Endodermal cell (in vitro differentiated cells): ENCODE results near the gene TMEM61. TPM values are rescaled to one million over a fixed set of nuclear protein-coding genes. Genes with fewer than 3 reads are reported as not detected.

Source experiments
- DNase-seq: peaks from one replicate; pipeline ENCODE4 v3.0.0-alpha.2; 2017
- H3K27ac ChIP-seq: 2 replicates; pipeline ENCODE4 v1.5.1; 2013; ENCODE audit warnings: mild to moderate bottlenecking, low read depth, low read length, moderate library complexity
- H3K27me3 ChIP-seq: 2 replicates; pipeline ENCODE4 v1.6.1; 2013; ENCODE audit warnings: mild to moderate bottlenecking, low read length, moderate library complexity; ENCODE audit not compliant: insufficient read depth, control insufficient read depth, poor library complexity, severe bottlenecking
- H3K36me3 ChIP-seq: 2 replicates; pipeline ENCODE4 v1.7.0; 2013; ENCODE audit warnings: mild to moderate bottlenecking, low read length, moderate library complexity; ENCODE audit not compliant: control insufficient read depth, insufficient read depth
- H3K4me1 ChIP-seq: one replicate; pipeline ENCODE4 v1.7.0; 2013; ENCODE audit warnings: low read length; ENCODE audit not compliant: control insufficient read depth, insufficient read depth
- H3K4me3 ChIP-seq: 2 replicates; pipeline ENCODE4 v1.5.1; 2013; ENCODE audit warnings: mild to moderate bottlenecking, low read length, moderate library complexity
- H3K9ac ChIP-seq: 2 replicates; pipeline ENCODE4 v1.6.1; 2013; ENCODE audit warnings: mild to moderate bottlenecking, low read length, moderate library complexity; ENCODE audit not compliant: poor library complexity, severe bottlenecking; ENCODE audit errors: extremely low read depth
- H3K9me3 ChIP-seq: 2 replicates; pipeline ENCODE4 v1.6.1; 2013; ENCODE audit warnings: mild to moderate bottlenecking, low read length, moderate library complexity; ENCODE audit not compliant: control insufficient read depth
- H3K27ac Mint-ChIP-seq: 2 replicates; pipeline ENCODE4 v1.8.0; 2020; ENCODE audit warnings: mixed read lengths
- H3K27me3 Mint-ChIP-seq: 2 replicates; pipeline ENCODE4 v1.8.0; 2021; ENCODE audit warnings: mild to moderate bottlenecking, mixed read lengths; ENCODE audit not compliant: insufficient read depth
- H3K36me3 Mint-ChIP-seq: 2 replicates; pipeline ENCODE4 v1.8.0; 2020; ENCODE audit warnings: low read depth, mixed read lengths
- H3K4me1 Mint-ChIP-seq: 2 replicates; pipeline ENCODE4 v1.8.0; 2020; ENCODE audit warnings: mixed read lengths
- H3K4me3 Mint-ChIP-seq: 2 replicates; pipeline ENCODE4 v1.8.0; 2020; ENCODE audit warnings: mild to moderate bottlenecking, moderate library complexity, mixed read lengths
- H3K9me3 Mint-ChIP-seq: 2 replicates; pipeline ENCODE4 v1.8.0; 2020; ENCODE audit warnings: mild to moderate bottlenecking, mixed read lengths
- CTCF ChIP-seq: fragments of 200-600 bp; sonication (generic); conservative IDR thresholded peaks from 2 replicates; pipeline ENCODE4 v1.5.0; 2021; ENCODE audit warnings: antibody characterized with exemption, mild to moderate bottlenecking
- WGBS, 2 experiments: methylation state at CpG; one replicate each; pipeline versions ENCODE4 v1.1.5 to v1.1.7; 2013; ENCODE audit warnings: missing lambda C conversion rate in 2 of 2, mixed read lengths in 1 of 2; ENCODE audit not compliant: insufficient coverage in 1 of 2, insufficient read length in 1 of 2; 5-methylcytosine and 5-hydroxymethylcytosine counted together
- total RNA-seq, 2 donors: library from RNA; stranded (reverse); fragmentation: NEBNext Ultra II Directional in 1 of 2; extraction: Animal tissue kit (Norgen Biotek cat#: 25700) in 1 of 2; gene quantifications; 2 replicates in 1 of 2; 3 replicates in 1 of 2; pipeline ENCODE4 v1.2.1, GENCODE V29; 2021

Gene TMEM61
- total RNA-seq, 2 donors from 2014 or later = not detected

GRCh38 chr1:55039342-55040082, 59.1 kb downstream of the TMEM61 start, which contains the start of gene PCSK9:
Gene PCSK9, plus strand, starts transcription at chr1:55039548. Its CDS starts 290 bp downstream, at chr1:55039838.
- WGBS, 2 experiments = 23 to 37% methylated on average over 48 to 67 of the region's 67 CpGs
- H3K4me3 Mint-ChIP-seq = peak within 1 kb of the TSS; percentile 77

GRCh38 chr1:55040083-55040932, 59.9 kb downstream of the TMEM61 start:
- TF ChIP-seq CTCF = no peak
- H3K4me3 Mint-ChIP-seq = peak overlapping the region; percentile 77
- H3K9me3 Mint-ChIP-seq = no peaks in the 10 kb centered on the region
- Histone ChIP-seq H3K4me3 (peak overlapping the region; percentile 72), H3K9me3 (no peaks in the 10 kb centered on the region), H3K9ac (no peak overlapping the region), H3K36me3 (no peaks in the 10 kb centered on the region), H3K4me1 (peaks cover 17% of the 10 kb centered on the region), H3K27ac (no peak overlapping the region), H3K27me3 (peaks cover 40% of the 10 kb centered on the region)
- peaks cover 49% of the 10 kb centered on the region for H3K27me3 Mint-ChIP-seq
- no peak overlapping the region for H3K27ac Mint-ChIP-seq
- DNase-seq = peak; percentile 68
- peaks cover 51% of the 10 kb centered on the region for H3K4me1 Mint-ChIP-seq
- 60 to 65% methylated on average over 32 to 49 of the region's 49 CpGs for WGBS, 2 experiments
- H3K36me3 Mint-ChIP-seq = peaks cover 29% of the 10 kb centered on the region

More at GRCh38 chr1:55039342-55040082, 59.1 kb downstream of the TMEM61 start, which contains the start of gene PCSK9:
- H3K9ac ChIP-seq = no peak within 1 kb of the TSS
- DNase-seq = peak; percentile 90
- no peak for TF ChIP-seq CTCF
- no peaks in the 10 kb centered on the region for H3K9me3 Mint-ChIP-seq
- peaks cover 51% of the 10 kb centered on the region for H3K4me1 Mint-ChIP-seq
- no peaks in the 10 kb centered on the region for H3K9me3 ChIP-seq
- H3K36me3 ChIP-seq = no peaks in the 10 kb centered on the region
- peaks cover 22% of the 10 kb centered on the region for H3K36me3 Mint-ChIP-seq
- H3K27ac Mint-ChIP-seq = peak within 1 kb of the TSS; percentile 90
- H3K27me3 ChIP-seq = peaks cover 40% of the 10 kb centered on the region
- H3K27ac ChIP-seq = no peak within 1 kb of the TSS
- peak within 1 kb of the TSS; percentile 72 for H3K4me3 ChIP-seq
- peaks cover 49% of the 10 kb centered on the region for H3K27me3 Mint-ChIP-seq
- H3K4me1 ChIP-seq = peaks cover 17% of the 10 kb centered on the region

- DNase-seq = peak; percentile 66
- Histone ChIP-seq H3K4me1 (peaks cover 17% of the 10 kb centered on the region), H3K9me3 (no peaks in the 10 kb centered on the region), H3K27me3 (peaks cover 40% of the 10 kb centered on the region), H3K36me3 (no peaks in the 10 kb centered on the region), H3K9ac (no peak overlapping the region), H3K4me3 (peak overlapping the region; percentile 72), H3K27ac (no peak overlapping the region)
- peak overlapping the region; percentile 77 for H3K4me3 Mint-ChIP-seq
- H3K36me3 Mint-ChIP-seq = peaks cover 33% of the 10 kb centered on the region
- no peak overlapping the region for H3K27ac Mint-ChIP-seq
- 70 to 88% methylated on average over 3 to 5 of the region's 5 CpGs for WGBS, 2 experiments
- H3K27me3 Mint-ChIP-seq = peaks cover 49% of the 10 kb centered on the region
- peaks cover 47% of the 10 kb centered on the region for H3K4me1 Mint-ChIP-seq
- TF ChIP-seq CTCF = no peak
- H3K9me3 Mint-ChIP-seq = no peaks in the 10 kb centered on the region
Measured at GRCh38 chr1:55040933-55041494, 60.6 kb downstream of the TMEM61 start.
